ENCODE measurements around the gene TRPC4AP.

TRPC4AP gene

DNA sequence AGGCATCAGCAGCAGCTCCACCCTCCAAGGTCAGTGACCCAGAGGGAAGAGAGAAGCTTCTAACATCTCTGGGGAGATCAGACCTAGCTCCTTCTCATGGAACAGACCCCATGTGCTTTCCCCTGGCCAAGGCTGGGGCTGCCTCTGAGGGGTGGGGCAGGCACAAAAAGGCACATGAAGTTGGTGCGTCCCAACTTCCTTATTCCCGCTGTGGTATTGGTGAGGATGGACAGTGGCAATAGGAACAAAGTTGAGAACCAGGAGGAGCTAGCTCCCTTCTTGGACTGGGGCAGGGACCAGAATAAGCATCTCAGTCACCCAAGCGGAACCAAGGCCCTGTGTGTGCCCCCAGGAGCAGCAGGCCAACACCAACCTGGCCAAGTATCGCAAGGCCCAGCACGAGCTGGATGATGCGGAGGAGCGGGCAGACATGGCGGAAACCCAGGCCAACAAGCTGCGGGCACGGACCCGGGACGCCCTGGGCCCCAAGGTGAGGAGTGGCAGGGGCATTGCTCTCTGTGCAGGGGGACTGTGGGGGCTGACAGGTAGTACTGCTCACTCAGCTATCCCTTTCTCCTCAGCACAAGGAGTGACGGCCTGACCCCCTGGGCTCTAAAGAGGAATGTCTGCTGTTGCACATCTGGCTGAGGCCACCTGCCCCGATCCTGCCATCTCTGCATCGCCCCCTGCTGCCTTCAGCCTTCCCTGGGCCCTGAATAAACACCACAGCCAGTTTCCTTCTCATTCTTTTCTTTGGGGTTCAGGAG is 90.8 kb downstream of the TRPC4AP start:
- DNase-seq (ENCODE audit: low spot score), result peak; percentile 80

DNA sequence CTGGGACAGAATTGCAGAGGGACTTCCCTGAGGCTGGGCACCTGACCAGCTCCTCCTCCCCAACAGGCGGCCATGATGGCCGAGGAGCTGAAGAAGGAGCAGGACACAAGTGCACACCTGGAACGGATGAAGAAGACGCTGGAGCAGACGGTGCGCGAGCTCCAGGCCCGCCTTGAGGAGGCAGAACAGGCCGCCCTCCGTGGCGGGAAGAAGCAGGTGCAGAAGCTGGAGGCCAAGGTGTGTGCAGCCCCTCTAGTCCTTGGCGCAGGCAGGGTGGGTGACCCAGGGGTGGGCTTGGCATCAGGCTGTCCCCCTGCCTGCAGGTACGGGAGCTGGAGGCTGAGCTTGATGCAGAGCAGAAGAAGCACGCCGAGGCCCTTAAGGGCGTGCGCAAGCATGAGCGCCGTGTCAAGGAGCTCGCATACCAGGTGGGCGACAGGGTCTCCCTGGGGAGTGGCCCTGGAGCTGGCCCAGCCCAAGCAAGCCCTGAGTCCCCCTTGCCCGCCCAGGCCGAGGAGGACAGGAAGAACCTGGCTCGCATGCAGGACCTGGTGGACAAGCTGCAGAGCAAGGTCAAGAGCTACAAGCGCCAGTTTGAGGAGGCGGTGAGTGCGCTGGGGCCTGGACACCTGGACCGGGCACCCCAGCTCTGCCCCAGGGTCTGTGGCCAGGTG is 91.5 kb downstream of the TRPC4AP start:
- no peak for DNase-seq (ENCODE audit: low spot score)

DNA sequence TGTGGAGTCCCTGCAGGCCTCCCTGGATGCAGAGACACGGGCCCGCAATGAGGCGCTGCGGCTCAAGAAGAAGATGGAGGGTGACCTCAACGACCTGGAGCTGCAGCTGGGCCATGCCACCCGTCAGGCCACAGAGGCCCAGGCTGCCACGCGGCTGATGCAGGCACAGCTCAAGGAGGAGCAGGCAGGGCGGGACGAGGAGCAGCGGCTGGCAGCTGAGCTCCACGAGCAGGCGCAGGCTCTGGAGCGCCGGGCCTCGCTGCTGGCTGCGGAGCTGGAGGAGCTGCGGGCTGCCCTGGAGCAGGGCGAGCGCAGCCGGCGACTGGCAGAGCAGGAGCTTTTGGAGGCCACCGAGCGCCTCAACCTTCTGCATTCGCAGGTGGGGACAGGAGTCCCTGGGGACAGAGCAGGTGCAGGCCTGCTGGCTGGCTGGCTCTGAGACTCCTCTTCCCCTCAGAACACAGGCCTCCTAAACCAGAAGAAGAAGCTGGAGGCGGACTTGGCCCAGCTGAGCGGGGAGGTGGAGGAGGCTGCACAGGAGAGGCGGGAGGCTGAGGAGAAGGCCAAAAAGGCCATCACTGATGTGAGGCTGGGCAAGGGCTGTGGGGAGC is 92.2 kb downstream of the TRPC4AP start:
- no peak for DNase-seq (ENCODE audit: low spot score)

DNA sequence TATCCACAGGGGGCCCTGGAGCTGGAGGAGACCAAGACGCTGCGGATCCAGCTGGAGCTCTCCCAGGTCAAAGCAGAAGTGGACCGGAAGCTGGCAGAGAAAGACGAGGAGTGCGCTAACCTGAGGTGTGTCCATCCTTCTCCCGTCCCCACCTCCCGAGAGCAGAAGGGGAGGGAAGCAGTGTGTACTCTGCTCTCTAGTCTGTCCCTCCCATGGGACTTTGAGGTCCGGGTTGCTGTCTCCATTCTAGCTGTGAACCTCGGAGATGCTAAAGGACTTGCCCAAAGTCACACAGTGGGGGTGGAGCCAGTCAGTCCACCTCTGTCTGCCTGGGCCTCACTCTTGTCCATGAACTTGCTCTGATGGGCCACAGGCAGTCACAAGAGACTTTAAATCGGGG is 92.8 kb downstream of the TRPC4AP start:
- DNase-seq (ENCODE audit: low spot score), result no peak

DNA sequence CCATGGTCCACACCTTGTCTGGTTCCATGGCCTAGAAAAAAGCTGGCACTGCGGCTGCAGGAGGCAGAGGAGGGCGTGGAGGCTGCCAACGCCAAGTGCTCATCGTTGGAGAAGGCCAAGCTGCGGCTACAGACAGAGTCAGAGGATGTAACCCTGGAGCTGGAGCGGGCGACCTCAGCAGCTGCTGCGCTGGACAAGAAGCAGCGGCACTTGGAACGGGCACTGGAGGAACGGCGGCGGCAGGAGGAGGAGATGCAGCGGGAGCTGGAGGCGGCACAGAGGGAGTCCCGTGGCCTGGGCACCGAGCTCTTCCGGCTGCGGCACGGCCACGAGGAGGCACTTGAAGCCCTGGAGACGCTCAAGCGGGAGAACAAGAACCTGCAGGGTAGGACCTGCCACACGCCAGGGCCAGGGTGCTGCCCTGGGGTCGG is 93.6 kb downstream of the TRPC4AP start:
- no peak for DNase-seq (ENCODE audit: low spot score)

DNA sequence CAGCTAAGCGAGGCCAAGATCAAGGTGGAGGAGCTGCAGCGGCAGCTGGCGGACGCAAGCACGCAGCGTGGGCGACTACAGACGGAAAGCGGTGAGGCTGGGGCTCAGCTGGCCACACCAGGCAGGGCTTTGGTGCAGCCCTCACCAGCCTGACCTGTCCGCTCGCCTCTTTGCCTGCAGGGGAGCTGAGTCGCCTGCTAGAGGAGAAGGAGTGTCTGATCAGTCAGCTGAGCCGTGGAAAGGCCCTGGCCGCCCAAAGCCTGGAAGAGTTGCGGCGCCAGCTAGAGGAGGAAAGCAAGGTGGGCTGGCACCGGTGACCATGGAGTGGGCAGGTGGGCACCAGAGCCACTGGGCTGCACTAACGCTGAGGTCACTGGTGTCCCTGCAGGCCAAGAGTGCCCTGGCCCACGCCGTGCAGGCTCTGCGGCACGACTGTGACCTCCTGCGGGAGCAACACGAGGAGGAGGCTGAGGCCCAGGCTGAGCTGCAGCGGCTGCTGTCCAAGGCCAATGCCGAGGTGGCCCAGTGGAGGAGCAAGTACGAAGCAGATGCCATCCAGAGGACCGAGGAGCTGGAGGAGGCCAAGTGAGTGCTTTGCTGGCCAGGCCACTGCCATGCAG is 94.2 kb downstream of the TRPC4AP start:
- DNase-seq (ENCODE audit: low spot score), result no peak

DNA sequence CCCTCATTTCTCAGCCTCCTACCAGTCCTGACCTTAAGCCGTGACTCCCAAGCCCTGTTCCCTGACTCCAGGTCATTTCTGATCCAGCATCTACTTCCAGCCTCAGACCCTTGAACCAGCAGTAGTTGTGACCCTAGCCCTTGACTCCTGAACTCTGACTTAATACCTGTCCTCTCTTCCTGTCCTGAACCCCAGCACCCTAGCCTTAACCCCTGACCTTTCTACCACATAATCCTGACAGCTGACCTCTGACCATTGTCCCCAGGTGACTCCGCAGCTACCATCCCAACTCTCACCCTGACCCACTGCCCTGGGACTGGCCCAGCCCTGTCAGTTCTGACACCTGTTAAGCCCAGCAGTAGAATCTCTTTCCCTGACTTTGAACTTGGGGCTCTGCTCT is 94.8 kb downstream of the TRPC4AP start:
- DNase-seq (ENCODE audit: low spot score), result no peak

DNA sequence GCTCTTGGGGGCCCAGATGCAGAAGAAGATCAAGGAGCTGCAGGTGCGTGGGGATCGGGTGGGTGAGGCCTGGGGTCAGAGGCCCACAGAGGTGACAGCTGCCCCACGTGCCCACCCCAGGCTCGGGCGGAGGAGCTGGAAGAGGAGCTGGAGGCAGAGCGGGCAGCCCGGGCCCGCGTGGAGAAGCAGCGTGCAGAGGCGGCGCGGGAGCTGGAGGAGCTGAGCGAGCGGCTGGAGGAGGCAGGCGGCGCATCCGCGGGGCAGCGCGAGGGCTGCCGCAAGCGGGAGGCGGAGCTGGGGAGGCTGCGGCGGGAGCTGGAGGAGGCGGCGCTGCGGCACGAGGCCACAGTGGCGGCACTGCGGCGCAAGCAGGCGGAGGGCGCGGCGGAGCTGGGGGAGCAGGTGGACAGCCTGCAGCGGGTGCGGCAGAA is 95.5 kb downstream of the TRPC4AP start:
- no peak for DNase-seq (ENCODE audit: low spot score)

DNA sequence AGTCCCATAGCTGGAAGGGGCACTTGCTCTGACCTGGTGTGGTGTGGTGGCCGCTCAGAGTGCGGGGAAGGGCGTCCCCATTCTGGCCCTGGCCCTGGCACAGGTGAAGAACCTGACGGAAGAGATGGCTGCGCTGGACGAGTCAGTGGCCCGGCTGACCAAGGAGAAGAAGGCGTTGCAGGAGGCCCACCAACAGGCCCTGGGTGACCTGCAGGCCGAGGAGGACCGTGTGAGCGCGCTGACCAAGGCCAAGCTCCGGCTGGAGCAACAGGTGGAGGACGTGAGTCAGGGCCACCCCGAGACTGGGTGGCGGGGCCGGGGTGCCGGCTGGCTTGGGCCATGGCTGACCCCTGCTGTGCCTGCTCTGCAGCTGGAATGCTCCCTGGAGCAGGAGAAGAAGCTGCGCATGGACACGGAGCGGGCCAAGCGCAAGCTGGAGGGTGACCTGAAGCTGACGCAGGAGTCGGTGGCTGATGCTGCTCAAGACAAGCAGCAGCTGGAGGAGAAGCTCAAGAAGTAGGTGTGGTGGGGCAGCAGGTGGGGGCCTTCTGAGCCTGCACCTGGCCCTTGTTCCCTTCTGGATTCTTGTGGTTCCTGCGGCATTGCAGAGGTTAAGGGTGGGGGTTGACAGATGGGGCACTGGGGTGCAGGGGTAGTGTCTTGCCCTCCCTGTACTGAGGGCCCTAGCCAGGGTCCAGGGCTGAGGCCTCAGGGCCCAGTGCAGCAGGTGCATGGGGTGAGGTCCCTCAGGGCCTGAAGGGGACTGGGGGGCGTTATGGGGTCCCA is 96.2 kb downstream of the TRPC4AP start:
- no peak for DNase-seq (ENCODE audit: low spot score)

DNA sequence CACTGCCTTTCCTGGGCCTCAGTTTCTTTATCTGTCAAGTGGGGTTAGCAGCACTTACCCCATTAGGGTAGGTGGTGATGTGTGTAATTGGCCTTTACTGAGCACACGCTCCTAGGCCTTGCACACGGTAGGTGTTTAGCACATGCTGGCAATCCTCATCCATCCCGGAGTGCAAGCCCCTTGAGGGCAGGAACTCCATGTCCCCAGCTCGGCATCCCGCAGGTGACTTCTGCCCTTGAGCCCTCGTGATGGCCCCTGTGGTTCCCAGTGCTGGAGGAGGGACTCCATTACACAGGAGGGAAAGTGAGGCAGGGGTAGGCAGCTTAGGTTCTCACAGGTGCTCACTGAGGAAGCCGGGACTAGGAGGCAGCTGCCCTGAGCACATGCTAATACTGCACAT is 96.9 kb downstream of the TRPC4AP start:
- DNase-seq (ENCODE audit: low spot score), result no peak

DNA sequence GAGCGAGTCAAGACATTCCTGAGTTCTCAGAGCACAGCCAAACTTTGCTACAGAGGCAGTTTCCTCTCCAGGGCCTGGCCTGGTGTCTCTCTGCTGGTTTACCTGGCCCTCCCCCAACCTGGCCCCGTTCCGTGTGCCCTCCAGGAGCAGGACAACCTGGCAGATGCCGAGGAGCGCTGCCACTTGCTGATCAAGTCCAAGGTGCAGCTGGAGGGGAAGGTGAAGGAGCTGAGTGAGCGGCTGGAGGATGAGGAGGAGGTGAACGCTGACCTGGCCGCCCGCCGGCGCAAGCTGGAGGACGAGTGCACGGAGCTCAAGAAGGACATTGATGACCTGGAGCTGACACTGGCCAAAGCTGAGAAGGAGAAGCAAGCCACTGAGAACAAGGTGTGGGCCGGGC is 97.4 kb downstream of the TRPC4AP start:
- DNase-seq (ENCODE audit: low spot score), result no peak

DNA sequence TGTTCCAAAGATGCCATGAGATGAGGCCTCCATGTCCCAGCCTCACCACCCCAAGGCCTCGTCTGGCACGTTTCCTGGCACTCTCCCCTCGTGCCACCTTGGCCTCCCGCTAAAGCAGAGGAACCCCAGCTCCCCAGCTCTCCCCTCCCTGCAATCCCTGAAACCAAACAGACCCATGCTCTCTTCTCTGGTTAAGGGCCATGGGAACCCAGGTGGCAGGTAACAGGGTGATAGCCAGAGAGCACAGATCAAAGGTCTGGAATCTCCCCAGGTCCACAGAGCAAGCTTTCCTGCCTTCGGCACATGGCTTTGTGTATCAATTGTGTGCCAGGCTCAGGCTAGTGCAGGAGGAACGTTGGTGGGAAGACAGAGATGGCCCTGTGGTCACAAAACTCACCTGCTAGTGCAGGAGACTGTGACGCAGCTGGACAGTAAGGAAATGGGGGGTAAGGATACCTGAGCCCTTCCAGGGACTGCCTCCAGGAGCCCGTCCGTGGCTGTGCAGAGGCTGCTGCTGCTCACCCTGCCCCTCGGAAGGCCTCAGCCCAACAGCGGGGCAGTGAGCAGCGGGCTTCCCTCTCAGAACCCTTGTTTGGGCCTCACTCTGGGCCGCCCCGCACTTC is 98.0 kb downstream of the TRPC4AP start:
- DNase-seq (ENCODE audit: low spot score), result no peak

DNA sequence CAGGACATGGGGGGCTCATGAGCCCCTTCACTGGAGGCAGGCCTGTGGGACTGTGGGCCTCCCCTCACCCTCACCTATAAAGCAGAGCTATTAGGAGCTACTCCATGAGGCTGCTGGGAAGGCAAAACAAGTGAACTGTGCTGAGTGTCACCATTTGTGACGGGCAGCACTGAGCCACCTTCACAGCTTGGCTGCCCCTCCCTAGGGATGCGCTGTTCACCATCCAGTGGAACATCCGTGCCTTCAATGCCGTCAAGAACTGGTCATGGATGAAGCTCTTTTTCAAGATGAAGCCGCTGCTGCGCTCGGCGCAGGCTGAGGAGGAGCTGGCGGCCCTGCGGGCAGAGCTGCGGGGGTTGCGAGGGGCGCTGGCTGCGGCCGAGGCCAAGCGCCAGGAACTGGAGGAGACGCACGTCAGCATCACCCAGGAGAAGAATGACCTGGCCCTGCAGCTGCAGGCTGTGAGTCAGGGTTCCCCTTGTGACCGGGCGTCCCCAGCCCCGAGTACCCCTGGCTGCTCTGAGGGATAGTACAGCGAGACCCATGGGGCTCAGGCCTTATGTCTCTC is 98.6 kb downstream of the TRPC4AP start:
- no peak for DNase-seq (ENCODE audit: low spot score)

DNA sequence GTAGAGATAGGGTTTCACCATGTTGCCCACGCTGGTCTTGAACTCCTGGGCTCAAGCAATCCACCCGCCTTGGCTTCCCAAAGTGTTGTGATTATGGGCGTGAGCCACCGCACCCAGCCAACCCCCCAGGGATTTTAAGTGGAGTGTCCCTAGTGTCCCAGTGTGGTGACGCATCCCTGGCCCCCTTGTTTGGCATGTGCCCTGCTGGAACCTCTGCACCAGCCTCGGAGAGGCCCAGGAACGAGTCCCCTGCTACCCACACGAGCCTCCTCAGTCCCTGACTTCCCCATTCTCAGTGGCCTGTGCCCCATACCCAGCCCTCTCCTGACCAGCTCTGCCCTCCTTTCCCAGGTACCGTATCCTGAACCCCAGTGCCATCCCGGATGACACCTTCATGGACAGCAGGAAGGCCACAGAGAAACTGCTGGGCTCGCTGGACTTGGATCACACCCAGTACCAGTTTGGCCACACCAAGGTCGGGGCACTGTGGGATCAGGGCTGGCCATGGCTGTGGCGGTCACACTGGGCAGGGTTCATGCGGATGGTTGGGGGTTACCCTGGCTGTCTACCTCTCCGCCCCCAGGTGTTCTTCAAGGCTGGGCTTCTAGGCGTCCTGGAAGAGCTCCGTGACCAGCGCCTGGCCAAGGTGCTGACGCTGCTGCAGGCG is 99.7 kb downstream of the TRPC4AP start:
- DNase-seq (ENCODE audit: low spot score), result no peak

DNA sequence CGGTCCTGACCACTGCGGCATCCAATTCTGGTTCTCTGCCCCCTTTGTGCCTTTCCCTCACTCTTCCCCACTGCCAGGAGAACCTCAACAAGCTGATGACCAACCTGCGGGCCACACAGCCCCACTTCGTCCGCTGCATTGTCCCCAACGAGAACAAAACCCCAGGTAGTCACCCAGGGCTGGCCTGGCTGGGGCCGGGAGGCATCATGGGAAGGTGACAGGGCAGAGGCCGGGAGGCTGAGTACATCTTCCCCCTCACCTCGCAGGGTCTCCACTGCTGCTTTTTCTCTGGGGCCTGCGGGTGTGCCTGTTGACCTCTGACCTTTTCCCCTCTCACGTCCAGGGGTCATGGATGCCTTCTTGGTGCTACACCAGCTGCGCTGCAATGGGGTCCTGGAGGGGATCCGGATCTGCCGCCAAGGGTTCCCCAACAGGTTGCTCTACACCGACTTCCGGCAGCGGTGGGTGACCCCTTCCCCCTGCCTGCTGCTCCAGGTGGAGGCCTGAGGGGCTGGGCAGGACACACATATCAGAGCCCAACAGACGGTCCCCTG is 101.9 kb downstream of the TRPC4AP start:
- no peak for DNase-seq (ENCODE audit: low spot score)

DNA sequence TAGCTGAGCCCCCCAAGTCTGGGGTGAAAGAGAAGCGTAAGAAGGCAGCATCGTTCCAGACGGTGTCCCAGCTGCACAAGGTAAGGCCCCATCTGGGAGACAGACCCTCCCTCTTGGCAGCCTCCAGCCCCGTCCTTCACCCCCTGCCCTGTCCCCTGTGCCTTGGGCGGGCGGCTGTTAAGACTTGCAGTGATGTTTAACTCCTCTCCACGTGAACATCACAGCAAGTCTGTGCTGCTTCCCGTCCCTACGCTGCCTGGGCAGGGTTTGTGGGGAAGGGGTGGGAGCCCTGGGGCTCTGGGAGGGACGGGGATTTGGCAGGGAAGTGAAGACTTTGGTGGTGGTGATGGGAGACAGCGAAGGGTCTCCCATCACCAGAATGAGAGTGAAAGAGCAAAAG is 102.4 kb downstream of the TRPC4AP start:
- DNase-seq (ENCODE audit: low spot score), result no peak

DNA sequence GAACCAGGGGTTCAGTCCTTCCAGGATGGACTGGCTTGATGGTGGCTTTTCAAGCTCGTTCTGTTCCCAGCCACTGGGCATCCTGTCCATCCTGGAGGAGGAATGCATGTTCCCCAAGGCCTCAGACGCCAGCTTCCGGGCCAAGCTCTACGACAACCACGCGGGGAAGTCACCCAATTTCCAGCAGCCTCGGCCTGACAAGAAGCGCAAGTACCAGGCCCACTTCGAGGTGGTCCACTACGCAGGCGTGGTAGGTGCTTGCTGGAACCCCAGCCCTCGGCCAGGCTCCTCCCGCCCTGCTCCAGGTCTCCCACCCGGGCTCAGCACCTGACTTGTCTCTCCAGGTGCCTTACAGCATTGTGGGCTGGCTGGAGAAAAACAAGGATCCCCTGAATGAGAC is 102.9 kb downstream of the TRPC4AP start:
- no peak for DNase-seq (ENCODE audit: low spot score)

DNA sequence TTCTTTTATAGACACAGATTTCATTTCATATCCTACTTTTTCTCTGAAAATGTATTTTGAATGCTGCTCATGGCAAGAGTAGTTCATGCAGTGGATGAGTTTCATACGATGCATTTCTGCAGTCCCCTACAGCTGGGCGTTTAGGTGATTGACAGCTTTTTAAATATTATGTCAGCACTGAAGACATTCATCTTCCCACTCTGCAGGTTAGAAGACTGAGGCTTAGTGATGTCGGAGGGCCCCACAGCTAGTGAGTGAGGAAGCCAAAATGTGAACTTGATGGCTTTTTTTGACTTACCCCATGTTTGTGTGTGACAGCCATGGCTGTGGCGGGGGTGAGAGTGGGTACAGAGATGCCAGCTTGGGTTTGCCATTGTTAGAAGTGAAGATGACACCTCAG is 103.5 kb downstream of the TRPC4AP start:
- DNase-seq (ENCODE audit: low spot score), result no peak

DNA sequence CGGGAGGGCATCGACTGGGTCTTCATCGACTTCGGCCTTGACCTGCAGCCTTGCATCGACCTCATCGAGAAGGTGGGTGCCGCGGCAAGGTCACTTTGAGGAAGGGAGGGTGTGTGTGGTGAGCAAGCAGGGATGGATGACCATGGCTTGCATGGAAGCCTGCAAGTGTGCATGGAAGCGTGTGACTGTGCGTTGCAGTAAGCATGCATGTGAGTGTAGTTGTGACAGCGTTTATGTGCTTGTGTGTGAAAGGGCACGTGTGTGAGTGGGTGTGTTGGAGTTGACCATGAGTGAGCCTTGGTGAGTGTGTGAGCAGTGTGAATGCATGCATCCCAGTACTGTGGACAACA is 104.4 kb downstream of the TRPC4AP start:
- DNase-seq (ENCODE audit: low spot score), result no peak

All from HuH-7.5 (cell line).